Measurements from ENCODE around the gene RGL4.

GRCh38 chr22:23677701-23677995, 13.2 kb upstream of the RGL4 start:
- TF ChIP-seq, protein P1, sequence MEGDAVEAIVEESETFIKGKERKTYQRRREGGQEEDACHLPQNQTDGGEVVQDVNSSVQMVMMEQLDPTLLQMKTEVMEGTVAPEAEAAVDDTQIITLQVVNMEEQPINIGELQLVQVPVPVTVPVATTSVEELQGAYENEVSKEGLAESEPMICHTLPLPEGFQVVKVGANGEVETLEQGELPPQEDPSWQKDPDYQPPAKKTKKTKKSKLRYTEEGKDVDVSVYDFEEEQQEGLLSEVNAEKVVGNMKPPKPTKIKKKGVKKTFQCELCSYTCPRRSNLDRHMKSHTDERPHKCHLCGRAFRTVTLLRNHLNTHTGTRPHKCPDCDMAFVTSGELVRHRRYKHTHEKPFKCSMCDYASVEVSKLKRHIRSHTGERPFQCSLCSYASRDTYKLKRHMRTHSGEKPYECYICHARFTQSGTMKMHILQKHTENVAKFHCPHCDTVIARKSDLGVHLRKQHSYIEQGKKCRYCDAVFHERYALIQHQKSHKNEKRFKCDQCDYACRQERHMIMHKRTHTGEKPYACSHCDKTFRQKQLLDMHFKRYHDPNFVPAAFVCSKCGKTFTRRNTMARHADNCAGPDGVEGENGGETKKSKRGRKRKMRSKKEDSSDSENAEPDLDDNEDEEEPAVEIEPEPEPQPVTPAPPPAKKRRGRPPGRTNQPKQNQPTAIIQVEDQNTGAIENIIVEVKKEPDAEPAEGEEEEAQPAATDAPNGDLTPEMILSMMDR (IDR thresholded peaks at IDR 0.05): no peak
- TF ChIP-seq POLR2A (IDR thresholded peaks at IDR 0.05): no peak
